OCI-LY7 (cell line): ENCODE results near the gene ATP6AP1. TPM values are rescaled to one million over a fixed set of nuclear protein-coding genes. Genes with fewer than 3 reads are reported as not detected.

Source experiments
- Bru-seq: library from RNA; stranded (reverse); fragments of 400-500 nt; gene quantifications from one replicate; lab custom pipeline; 2021; lab: Mats Ljungman, UMichigan
- BruChase-seq, 2 experiments: library from RNA; stranded (reverse); fragments of 400-500 nt; gene quantifications; one replicate each; lab custom pipeline; 2021; lab: Mats Ljungman, UMichigan
- BruUV-seq: library from RNA; stranded (reverse); fragments of 400-500 nt; replicated peaks from 2 replicates; lab custom pipeline; 2021; lab: Mats Ljungman, UMichigan
- CTCF ChIA-PET: fragments of 300-600 bp; sonication (Branson Sonifier 250); formaldehyde crosslinking; loops from one replicate; lab custom pipeline; 2022; ENCODE audit warnings: antibody characterized with exemption; ENCODE audit not compliant: unreplicated experiment; lab: Charles Lee
- POLR2A ChIA-PET: fragments of 300-600 bp; sonication (Branson Sonifier 250); formaldehyde crosslinking; loops from one replicate; lab custom pipeline; 2022; ENCODE audit warnings: antibody characterized with exemption; lab: Charles Lee
- DNase-seq: peaks from one replicate; pipeline ENCODE4 v3.0.0-alpha.2; 2015; ENCODE audit warnings: low spot score
- H2AFZ ChIP-seq: fragments of 200-600 bp; sonication (generic), shearing (Covaris generic); 2 replicates; pipeline ENCODE4 v1.6.1; 2014; ENCODE audit warnings: mild to moderate bottlenecking, antibody characterized with exemption, low read length, moderate library complexity
- H3K27ac ChIP-seq: fragments of 200-600 bp; sonication (generic); 2 replicates; pipeline ENCODE4 v1.5.1; 2014; ENCODE audit warnings: mixed run types, low read depth, mild to moderate bottlenecking, moderate library complexity, low read length, inconsistent platforms; ENCODE audit not compliant: poor library complexity, severe bottlenecking
- H3K36me3 ChIP-seq: fragments of 200-600 bp; sonication (generic); 2 replicates; pipeline ENCODE4 v1.6.1; 2014; ENCODE audit warnings: mild to moderate bottlenecking, antibody characterized with exemption, low read length, moderate library complexity, mixed read lengths; ENCODE audit not compliant: insufficient read depth
- H3K4me1 ChIP-seq: fragments of 200-600 bp; sonication (generic); 2 replicates; pipeline ENCODE4 v1.5.1; 2014; ENCODE audit warnings: mild to moderate bottlenecking, low read length; ENCODE audit not compliant: insufficient read depth, poor library complexity, severe bottlenecking
- H3K4me2 ChIP-seq: fragments of 200-600 bp; sonication (generic); 2 replicates; pipeline ENCODE4 v1.6.1; 2014; ENCODE audit warnings: mild to moderate bottlenecking, low read length
- H3K4me3 ChIP-seq: fragments of 200-600 bp; sonication (generic); 2 replicates; pipeline ENCODE4 v1.5.1; 2014; ENCODE audit warnings: mild to moderate bottlenecking, low read depth, low read length; ENCODE audit not compliant: poor library complexity, severe bottlenecking
- H3K79me2 ChIP-seq: fragments of 200-600 bp; sonication (generic); 2 replicates; pipeline ENCODE4 v1.6.1; 2016; ENCODE audit warnings: low read depth, mild to moderate bottlenecking, low read length, moderate library complexity, mixed read lengths; ENCODE audit not compliant: insufficient read depth
- H3K9me2 ChIP-seq: fragments of 200-600 bp; sonication (generic); 2 replicates; pipeline ENCODE4 v1.6.1; 2016; ENCODE audit warnings: mild to moderate bottlenecking, low read length, mixed read lengths; ENCODE audit not compliant: insufficient read depth
- H3K9me3 ChIP-seq: fragments of 200-600 bp; sonication (generic); 2 replicates; pipeline ENCODE4 v1.6.1; 2014; ENCODE audit warnings: mild to moderate bottlenecking, mixed run types, low read length, mixed read lengths
- H4K20me1 ChIP-seq: fragments of 200-600 bp; sonication (generic); 2 replicates; pipeline ENCODE4 v1.6.1; 2014; ENCODE audit warnings: mild to moderate bottlenecking, antibody characterized with exemption, low read length, moderate library complexity, mixed read lengths; ENCODE audit not compliant: insufficient read depth
- CTCF ChIP-seq: fragments of 200-600 bp; sonication (generic); conservative IDR thresholded peaks from 2 replicates; pipeline ENCODE4 v1.5.1; 2014; ENCODE audit warnings: mild to moderate bottlenecking, antibody characterized with exemption, low read length, moderate library complexity, mixed read lengths
- EZH2phosphoT487 ChIP-seq: fragments of 200-600 bp; sonication (generic); IDR thresholded peaks from 2 replicates; pipeline ENCODE4 v1.6.1; 2018; ENCODE audit warnings: low read depth, borderline replicate concordance, mild to moderate bottlenecking, mixed run types, antibody characterized with exemption, low read length, moderate library complexity, mixed read lengths
- intact Hi-C: fragments of 100-400 bp; cut with micrococcal nuclease; formaldehyde crosslinking; loops from one replicate; pipeline ENCODE4 v1.10.0; 2022; ENCODE audit not compliant: unreplicated experiment
- long read RNA-seq: library from polyadenylated mRNA; stranded (forward); transcript quantifications from one replicate; pipeline ENCODE4 v2.0.0, GENCODE V29; 2022
- total RNA-seq, 2 experiments: library from RNA; depleted of rRNA in 1 of 2; stranded (reverse); fragments of >200 nt in 1 of 2; shearing (Covaris generic) in 1 of 2; gene quantifications; 2 replicates each; pipeline ENCODE4 v1.2.3, GENCODE V29; 2014 to 2022

The ATP6AP1 gene
- 22.2 and 26.4 TPM in 2 replicates for total RNA-seq (2014; rRNA removed; shearing (Covaris generic))
- 37.4 and 39.5 TPM in 2 replicates for total RNA-seq (2022)
- percentile 49 among the genes with signal in this experiment for Bru-seq, nascent RNA
- BruChase-seq, experiment 1, labeled RNA remaining after a 6-hour chase: percentile 79 among the genes with signal in this experiment
- BruChase-seq, experiment 2, labeled RNA remaining after a 2-hour chase: percentile 68 among the genes with signal in this experiment
- long read RNA-seq, full-length matches to known transcripts: 33 of 37 reads
- long read RNA-seq, partial matches to known transcripts: 3 of 37 reads
- long read RNA-seq, other reads (novel, unspliced or antisense): 1 of 37 reads

- Histone ChIP-seq H3K36me3 (no peaks in the 10 kb centered on the region), H3K79me2 (peaks cover 13% of the 10 kb centered on the region; the same call in 1 of the 2 replicates), H4K20me1 (no peaks in the 10 kb centered on the region), H2AFZ (peak within 1 kb of the TSS; percentile 58; the same call in 1 of the 2 replicates), H3K4me1 (peaks cover 14% of the 10 kb centered on the region), H3K4me3 (peak within 1 kb of the TSS; percentile 90), H3K9me2 (no peaks in the 10 kb centered on the region), H3K4me2 (peak within 1 kb of the TSS; percentile 99), H3K27ac (peak within 1 kb of the TSS; percentile 47), H3K9me3 (no peaks in the 10 kb centered on the region)
- no peak for TF ChIP-seq EZH2phosphoT487
- 0 out of 2 replicates have a peak, but pooled peaks have one; percentile 33 for TF ChIP-seq CTCF
- no TSS peak for BruUV-seq
- POLR2A ChIA-PET: interaction anchor here (0.7 to 2.2 kb wide), 3 partner anchors 29 to 86 kb away, joined by 3 to 6 read pairs (median 3); partner anchors contain the start of gene SLC10A3
- CTCF ChIA-PET: no interaction called here
- DNase-seq: peak; percentile 92
- intact Hi-C loops: loop anchor here (5.0 kb wide), 1 partner anchor 64 kb away; the partner anchor contains the start of gene SLC10A3
Observed at GRCh38 chrX:154428176-154429171, at the start of gene ATP6AP1. Gene ATP6AP1, plus strand, starts transcription at chrX:154428677. Its CDS starts 16 bp downstream, at chrX:154428693.

GRCh38 chrX:154378799-154379568, 49.5 kb upstream of the ATP6AP1 start, which contains the start of gene EMD:
Gene EMD, plus strand, starts transcription at chrX:154379295. Its CDS starts 190 bp downstream, at chrX:154379485.
- ChIA-PET POLR2A (interaction anchor here (0.9 kb wide), 1 partner anchor 338 kb away, joined by 5 read pairs; no protein-coding TSS in a partner anchor), CTCF (no interaction called here)
- Histone ChIP-seq H3K4me1 (peaks cover 32% of the 10 kb centered on the region), H3K9me2 (no peaks in the 10 kb centered on the region), H3K4me3 (peak within 1 kb of the TSS; percentile 88), H3K4me2 (peak within 1 kb of the TSS; percentile 77), H3K79me2 (peaks cover 13% of the 10 kb centered on the region), H3K27ac (peak within 1 kb of the TSS; percentile 69), H2AFZ (no peak within 1 kb of the TSS), H3K36me3 (peaks cover 4% of the 10 kb centered on the region; the same call in 1 of the 2 replicates), H4K20me1 (no peaks in the 10 kb centered on the region), H3K9me3 (no peaks in the 10 kb centered on the region)
- peak; percentile 97 for DNase-seq
- intact Hi-C loops: loop anchor here (1.0 to 10.0 kb wide), 2 partner anchors 407 to 454 kb away; partner anchors contain the start of genes ARHGAP4 and TMEM187
- BruUV-seq: no TSS peak
- TF ChIP-seq EZH2phosphoT487: no peak
- no peak for TF ChIP-seq CTCF
